Ishikawa (cell line): ENCODE measurements around the gene MINDY1.

Source experiments
- CEBPB ChIP-seq: IDR thresholded peaks from 2 replicates; pipeline ENCODE4 v1.6.1; 2012
- CREB1 ChIP-seq: IDR thresholded peaks from 2 replicates; pipeline ENCODE4 v1.6.1; 2012; ENCODE audit warnings: low read depth
- EGR1 ChIP-seq: IDR thresholded peaks from 2 replicates; pipeline ENCODE4 v1.6.1; 2012
- EP300 ChIP-seq: IDR thresholded peaks from 2 replicates; pipeline ENCODE4 v1.6.1; 2012; ENCODE audit warnings: borderline replicate concordance
- FOXM1 ChIP-seq: IDR thresholded peaks from 2 replicates; pipeline ENCODE4 v1.6.1; 2012; ENCODE audit warnings: low read depth, borderline replicate concordance
- MAX ChIP-seq: IDR thresholded peaks from 2 replicates; pipeline ENCODE4 v1.6.1; 2012
- NFIC ChIP-seq: IDR thresholded peaks from 2 replicates; pipeline ENCODE4 v1.6.1; 2012
- RAD21 ChIP-seq: IDR thresholded peaks from 2 replicates; pipeline ENCODE4 v1.6.1; 2012; ENCODE audit warnings: low read depth
- REST ChIP-seq: IDR thresholded peaks from 2 replicates; pipeline ENCODE4 v1.6.1; 2012; ENCODE audit warnings: low read depth, mild to moderate bottlenecking
- TAF1 ChIP-seq: IDR thresholded peaks from 2 replicates; pipeline ENCODE4 v1.6.1; 2012; ENCODE audit warnings: low read depth, mild to moderate bottlenecking
- TCF12 ChIP-seq: IDR thresholded peaks from 2 replicates; pipeline ENCODE4 v1.6.1; 2012; ENCODE audit warnings: low read depth
- TEAD4 ChIP-seq: IDR thresholded peaks from 2 replicates; pipeline ENCODE4 v1.6.1; 2012
- USF1 ChIP-seq: IDR thresholded peaks from 2 replicates; pipeline ENCODE4 v1.6.1; 2012
- YY1 ChIP-seq: IDR thresholded peaks from 2 replicates; pipeline ENCODE4 v1.6.1; 2012; ENCODE audit warnings: low read depth
- ZBTB7A ChIP-seq: IDR thresholded peaks from 2 replicates; pipeline ENCODE4 v1.6.1; 2012; ENCODE audit warnings: low read depth

The MINDY1 gene

GRCh38 chr1:151049458-151049857 is 42.8 kb upstream of the MINDY1 start:
- TF ChIP-seq YY1 (no peak), TCF12 (no peak), MAX (no peak), REST (no peak), ZBTB7A (no peak), EGR1 (no peak), CREB1 (no peak), USF1 (no peak)

GRCh38 chr1:151048645-151049032 is 41.9 kb upstream of the MINDY1 start:
- no peak for TF ChIP-seq USF1
- no peak for TF ChIP-seq RAD21
- no peak for TF ChIP-seq YY1
- no peak; the same call in 1 of the 2 replicates for TF ChIP-seq ZBTB7A
- TF ChIP-seq TCF12, result no peak
- TF ChIP-seq EP300, result no peak
- TF ChIP-seq EGR1, result no peak

- TF ChIP-seq NFIC (peak; percentile 45; the same call in 1 of the 2 replicates), ZBTB7A (peak; percentile 30; the same call in 1 of the 2 replicates), RAD21 (peak; percentile 38; the same call in 1 of the 2 replicates), YY1 (peak; percentile 81; the same call in 1 of the 2 replicates), CREB1 (no peak), TAF1 (no peak; the same call in 1 of the 2 replicates), MAX (peak; percentile 75)
Observed at GRCh38 chr1:151047925-151048644, 41.4 kb upstream of the MINDY1 start.

GRCh38 chr1:151047591-151047924 is 40.9 kb upstream of the MINDY1 start, which contains the start of gene C1orf56:
C1orf56 (plus strand) TSS chr1:151047751; CDS start chr1:151047848, 97 bp downstream.
- TF ChIP-seq FOXM1 (no peak), TAF1 (no peak), RAD21 (no peak), EGR1 (no peak)

GRCh38 chr1:151043163-151043562 is 36.5 kb upstream of the MINDY1 start:
- TF ChIP-seq TAF1, result no peak
- no peak for TF ChIP-seq REST
- no peak for TF ChIP-seq TCF12
- no peak for TF ChIP-seq TEAD4
- TF ChIP-seq RAD21, result no peak
- no peak for TF ChIP-seq FOXM1
- no peak for TF ChIP-seq USF1
- TF ChIP-seq CREB1, result no peak
- no peak for TF ChIP-seq YY1
- TF ChIP-seq CEBPB, result no peak
- TF ChIP-seq EP300, result no peak
- TF ChIP-seq MAX, result no peak
- no peak for TF ChIP-seq ZBTB7A
- no peak for TF ChIP-seq NFIC
- no peak for TF ChIP-seq EGR1

- TF ChIP-seq FOXM1 (no peak), MAX (no peak), TAF1 (no peak), CREB1 (no peak), CEBPB (no peak), USF1 (no peak)
Observed at GRCh38 chr1:151039521-151039920, 32.8 kb upstream of the MINDY1 start.
